LNCAP (cell line): ENCODE results near the gene TENT5C.

Source experiments
- CTCF ChIP-seq: fragments of 450-650 bp; IDR thresholded peaks from 2 replicates; pipeline ENCODE4 v1.5.1; 2017; ENCODE audit warnings: mild to moderate bottlenecking

TENT5C gene

GRCh38 chr1:117634631-117635030 is 28.8 kb downstream of the TENT5C start:
- no peak for TF ChIP-seq CTCF

- no peak for TF ChIP-seq CTCF
Observed at GRCh38 chr1:117635805-117636204, 30.0 kb downstream of the TENT5C start.

GRCh38 chr1:117636637-117637425 is 31.0 kb downstream of the TENT5C start:
- no peak for TF ChIP-seq CTCF

- no peak for TF ChIP-seq CTCF
Observed at GRCh38 chr1:117638141-117638540, 32.3 kb downstream of the TENT5C start.

GRCh38 chr1:117638759-117639158 is 32.9 kb downstream of the TENT5C start:
- TF ChIP-seq CTCF: no peak

- no peak for TF ChIP-seq CTCF
Observed at GRCh38 chr1:117639741-117640140, 33.9 kb downstream of the TENT5C start.

GRCh38 chr1:117641536-117641935 is 35.7 kb downstream of the TENT5C start:
- no peak for TF ChIP-seq CTCF

GRCh38 chr1:117642963-117643362 is 37.1 kb downstream of the TENT5C start:
- TF ChIP-seq CTCF: no peak
